HL-60 (cell line): ENCODE results near the gene CCDC192.

Experiments
- CTCF ChIP-seq: IDR thresholded peaks from one replicate; pipeline ENCODE4 v1.5.1; 2011; ENCODE audit warnings: low read length, control low read depth, inconsistent platforms; ENCODE audit not compliant: insufficient read depth
- SPI1 ChIP-seq: IDR thresholded peaks from 2 replicates; pipeline ENCODE4 v1.6.1; 2012; ENCODE audit warnings: low read depth, mild to moderate bottlenecking, borderline replicate concordance

- TF ChIP-seq CTCF (no peak), SPI1 (no peak)
These were observed 127.8 kb downstream of the CCDC192 start for GRCh38 chr5:127830829-127831598.
